Stimulated activated naive B cell treated with anti-CD40 and anti-IgM and Interleukin-4, amounts not matched to agents 10 μg/mL and 1 μg/mL and 100 μg/mL, for 72 hours (primary cell): ENCODE results near the gene ELAC1.
"Not testable (repeated sequence)": the region's sequence is repeated elsewhere in the genome, so short reads cannot be mapped to it uniquely, and the experiment has no call there.

Experiments
- ATAC-seq, 2 donors: fragments of 150-1000 bp; cut with Tn5 transposase; replicated peaks; 2 replicates each; pipeline ENCODE4 v1.10.0; 2021; ENCODE audit warnings: moderate library complexity in 1 of 2
- DNase-seq: peaks from one replicate; pipeline ENCODE4 v3.0.0; 2021
- H3K27ac Mint-ChIP-seq: one replicate; pipeline ENCODE4 v1.8.0; 2022; ENCODE audit warnings: mild to moderate bottlenecking, mixed read lengths
- H3K27me3 Mint-ChIP-seq, 2 donors: one replicate each; pipeline ENCODE4 v1.8.0; 2022; ENCODE audit warnings: mixed read lengths in 2 of 2
- H3K36me3 Mint-ChIP-seq, 2 donors: one replicate each; pipeline ENCODE4 v1.8.0; 2022; ENCODE audit warnings: mixed read lengths in 2 of 2, mild to moderate bottlenecking in 1 of 2
- H3K4me1 Mint-ChIP-seq, 2 donors: one replicate each; pipeline ENCODE4 v1.8.0; 2022; ENCODE audit warnings: mixed read lengths in 2 of 2, mild to moderate bottlenecking in 1 of 2
- H3K4me3 Mint-ChIP-seq, 2 donors: one replicate each; pipeline ENCODE4 v1.8.0; 2022; ENCODE audit warnings: mild to moderate bottlenecking in 2 of 2, mixed read lengths in 2 of 2, moderate library complexity in 1 of 2
- H3K9me3 Mint-ChIP-seq, 2 donors: one replicate each; pipeline ENCODE4 v1.8.0; 2022; ENCODE audit warnings: mixed read lengths in 2 of 2, mild to moderate bottlenecking in 1 of 2

The ELAC1 gene

DNA sequence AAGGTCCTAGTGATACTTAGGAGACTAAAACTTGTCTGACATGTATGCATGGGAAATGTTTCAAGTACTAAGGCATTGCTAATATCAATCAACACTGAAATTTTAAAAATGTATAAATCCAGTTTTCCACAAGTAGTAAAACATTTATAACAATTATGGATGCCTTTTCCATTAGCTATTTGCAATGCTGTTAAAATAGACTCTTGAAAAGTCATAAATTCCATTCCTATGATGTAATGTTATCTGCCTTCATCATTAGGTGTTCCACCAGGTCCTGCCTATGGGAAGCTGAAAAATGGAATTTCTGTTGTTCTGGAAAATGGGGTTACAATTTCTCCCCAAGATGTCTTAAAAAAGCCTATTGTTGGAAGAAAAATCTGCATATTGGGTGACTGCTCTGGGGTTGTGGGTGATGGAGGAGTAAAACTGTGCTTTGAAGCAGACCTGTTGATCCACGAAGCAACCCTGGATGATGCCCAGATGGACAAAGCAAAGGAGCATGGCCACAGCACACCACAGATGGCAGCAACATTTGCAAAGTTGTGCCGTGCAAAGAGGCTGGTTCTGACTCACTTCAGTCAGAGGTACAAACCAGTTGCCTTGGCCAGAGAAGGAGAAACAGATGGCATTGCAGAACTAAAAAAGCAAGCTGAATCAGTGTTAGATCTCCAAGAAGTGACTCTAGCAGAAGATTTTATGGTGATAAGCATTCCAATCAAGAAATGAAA lies 18.7 kb downstream of the ELAC1 start:
- peaks cover 0 to 3% of the 10 kb centered on the region in 2 donors for H3K4me1 Mint-ChIP-seq
- no peaks in the 10 kb centered on the region for H3K27me3 Mint-ChIP-seq
- DNase-seq (no peak), ATAC-seq (no peak)
- H3K9me3 Mint-ChIP-seq, result no peaks in the 10 kb centered on the region
- peaks cover 14 to 29% of the 10 kb centered on the region in 2 donors for H3K36me3 Mint-ChIP-seq
- H3K27ac Mint-ChIP-seq, result no peak overlapping the region
- H3K4me3 Mint-ChIP-seq, result no peak overlapping the region

DNA sequence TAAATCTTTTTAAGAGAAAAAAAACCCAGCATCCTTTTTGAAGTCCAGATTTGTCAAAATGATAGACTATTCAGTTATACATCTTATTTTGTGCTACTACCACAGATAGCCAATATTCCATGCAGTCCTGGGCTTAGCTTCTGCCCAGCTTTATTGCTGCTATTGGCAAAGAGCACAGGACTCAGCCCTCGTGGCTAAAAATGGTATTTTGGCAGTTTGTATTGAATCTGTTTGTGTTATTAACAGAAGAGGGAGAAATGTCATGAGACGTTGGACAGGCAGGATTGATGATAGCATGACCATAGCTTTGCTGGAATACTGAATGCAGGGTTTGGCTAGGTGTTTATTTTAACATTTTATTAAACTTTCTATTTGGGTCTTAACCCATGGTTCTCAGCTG lies 19.4 kb downstream of the ELAC1 start:
- DNase-seq (no peak), ATAC-seq (no peak)
- H3K4me1 Mint-ChIP-seq, result peaks cover 0 to 3% of the 10 kb centered on the region in 2 donors
- H3K27ac Mint-ChIP-seq, result no peak overlapping the region
- no peak overlapping the region for H3K4me3 Mint-ChIP-seq
- peaks cover 13 to 32% of the 10 kb centered on the region in 2 donors for H3K36me3 Mint-ChIP-seq
- no peaks in the 10 kb centered on the region for H3K9me3 Mint-ChIP-seq
- H3K27me3 Mint-ChIP-seq, result no peaks in the 10 kb centered on the region

GRCh38 chr18:50989711-50990110 lies 21.9 kb downstream of the ELAC1 start:
- Mint-ChIP-seq H3K4me3 (no peak overlapping the region), H3K9me3 (no peaks in the 10 kb centered on the region), H3K27ac (no peak overlapping the region), H3K36me3 (peaks cover 14 to 34% of the 10 kb centered on the region in 2 donors), H3K27me3 (no peaks in the 10 kb centered on the region), H3K4me1 (peaks cover 0 to 3% of the 10 kb centered on the region in 2 donors)
- DNase-seq (no peak), ATAC-seq (no peak)

DNA sequence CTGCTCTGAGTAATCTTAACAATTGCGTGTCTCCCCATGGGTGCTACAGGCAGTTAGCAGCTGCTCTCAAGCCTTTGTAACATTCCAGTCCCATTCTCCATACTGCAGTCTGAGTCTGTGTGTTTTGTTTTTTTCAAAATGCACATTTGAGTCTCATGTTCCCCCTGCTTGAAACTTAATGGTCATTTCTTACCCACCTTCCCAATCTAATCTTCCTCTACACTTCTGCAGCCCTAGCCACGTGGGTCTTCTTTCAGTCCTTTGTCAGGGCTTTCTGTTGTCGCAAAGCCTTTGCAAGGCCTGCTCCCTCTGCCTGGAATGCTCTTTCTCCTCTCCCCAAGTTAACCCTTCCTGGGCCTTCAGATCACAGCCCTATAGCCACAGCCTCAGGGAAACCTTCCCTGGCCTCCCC lies 24.5 kb downstream of the ELAC1 start:
- H3K4me3 Mint-ChIP-seq, result no peak overlapping the region
- no peaks in the 10 kb centered on the region for H3K27me3 Mint-ChIP-seq
- no peak overlapping the region for H3K27ac Mint-ChIP-seq
- no peak for ATAC-seq
- peaks cover 4 to 24% of the 10 kb centered on the region in 2 donors for H3K36me3 Mint-ChIP-seq
- H3K9me3 Mint-ChIP-seq, result peaks cover 2 to 4% of the 10 kb centered on the region in 2 donors
- DNase-seq, result no peak
- no peaks in the 10 kb centered on the region for H3K4me1 Mint-ChIP-seq

DNA sequence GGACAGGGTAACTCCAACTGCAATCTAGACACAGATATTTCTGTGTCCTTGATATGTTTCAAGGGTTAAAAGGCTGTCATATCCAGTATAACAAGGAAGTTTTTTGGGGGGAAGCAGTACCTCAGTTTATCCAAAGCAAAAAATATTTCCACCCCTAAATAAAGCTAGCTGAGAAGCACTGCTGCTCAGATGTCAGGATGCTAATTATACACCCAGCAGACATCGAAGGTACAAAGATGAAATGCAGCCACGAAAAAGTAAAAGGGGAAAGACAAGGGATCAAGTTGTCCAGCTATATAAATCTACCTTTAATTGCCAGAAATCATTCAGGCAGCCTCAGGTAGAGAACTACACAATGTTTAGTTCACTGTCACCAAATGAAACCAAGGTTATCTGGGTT lies 26.2 kb downstream of the ELAC1 start:
- H3K27ac Mint-ChIP-seq, result no peak overlapping the region
- no peaks in the 10 kb centered on the region for H3K4me1 Mint-ChIP-seq
- H3K27me3 Mint-ChIP-seq, result no peaks in the 10 kb centered on the region
- ATAC-seq, result no peak
- H3K9me3 Mint-ChIP-seq, result peaks cover 2 to 4% of the 10 kb centered on the region in 2 donors
- peaks cover 4 to 17% of the 10 kb centered on the region in 2 donors for H3K36me3 Mint-ChIP-seq
- H3K4me3 Mint-ChIP-seq, result no peak overlapping the region
- DNase-seq, result no peak

- H3K27ac Mint-ChIP-seq, H3K27me3 Mint-ChIP-seq, H3K4me1 Mint-ChIP-seq, H3K4me3 Mint-ChIP-seq, H3K9me3 Mint-ChIP-seq, ATAC-seq, DNase-seq: not testable (repeated sequence)
- peaks cover 20 to 24% of the 10 kb centered on the region in 2 donors for H3K36me3 Mint-ChIP-seq
Measured at GRCh38 chr18:51003174-51003573, 35.3 kb downstream of the ELAC1 start.

- no peak for ATAC-seq
- Mint-ChIP-seq H3K27me3 (no peaks in the 10 kb centered on the region), H3K36me3 (peaks cover 10% of the 10 kb centered on the region in 2 donors), H3K4me3 (no peak overlapping the region), H3K9me3 (peaks cover 4% of the 10 kb centered on the region in 2 donors), H3K27ac (no peak overlapping the region), H3K4me1 (peaks cover 4 to 5% of the 10 kb centered on the region in 2 donors)
- no peak for DNase-seq
Measured at GRCh38 chr18:51006061-51006818, 38.4 kb downstream of the ELAC1 start.

DNA sequence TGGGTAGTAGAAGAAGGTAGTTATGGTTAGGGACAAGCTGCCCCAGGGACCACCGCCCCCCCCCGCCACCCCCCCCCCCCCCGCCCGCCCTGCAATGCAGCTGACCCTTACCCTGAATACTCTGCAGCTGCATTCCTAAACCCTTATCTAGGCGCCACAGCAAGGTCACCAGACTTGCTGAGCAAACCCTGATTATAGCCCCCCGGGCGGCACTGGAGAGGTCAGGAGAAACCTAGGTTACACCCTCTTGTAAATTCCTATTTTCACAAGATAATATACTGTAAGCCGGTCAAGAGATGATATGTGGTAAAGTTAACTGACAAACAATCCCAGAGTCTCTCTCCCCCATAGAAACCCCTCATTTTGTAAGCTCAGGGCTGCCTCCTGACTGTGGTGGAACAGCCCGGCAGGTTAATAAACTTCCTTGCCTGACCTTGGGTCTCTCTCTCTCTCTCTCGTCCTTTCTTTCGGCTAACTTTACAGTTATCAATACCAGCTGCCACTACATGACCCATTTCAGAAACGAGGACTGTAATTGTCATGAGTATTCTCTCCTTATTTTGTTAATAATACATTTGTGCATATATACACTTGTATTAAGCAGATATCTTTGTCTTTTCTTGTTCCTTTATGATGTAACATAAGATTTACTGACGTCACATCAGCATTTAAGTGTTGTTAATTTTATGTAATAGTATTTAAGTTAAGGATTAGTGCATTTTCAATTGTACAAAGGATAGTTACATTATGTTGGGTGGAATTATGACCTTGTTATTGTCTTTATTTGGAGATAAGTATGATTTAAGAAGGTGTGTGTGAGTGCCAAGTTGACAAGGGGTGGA lies 39.3 kb downstream of the ELAC1 start:
- no peak overlapping the region for H3K27ac Mint-ChIP-seq
- H3K4me1 Mint-ChIP-seq, result peaks cover 4 to 5% of the 10 kb centered on the region in 2 donors

DNA sequence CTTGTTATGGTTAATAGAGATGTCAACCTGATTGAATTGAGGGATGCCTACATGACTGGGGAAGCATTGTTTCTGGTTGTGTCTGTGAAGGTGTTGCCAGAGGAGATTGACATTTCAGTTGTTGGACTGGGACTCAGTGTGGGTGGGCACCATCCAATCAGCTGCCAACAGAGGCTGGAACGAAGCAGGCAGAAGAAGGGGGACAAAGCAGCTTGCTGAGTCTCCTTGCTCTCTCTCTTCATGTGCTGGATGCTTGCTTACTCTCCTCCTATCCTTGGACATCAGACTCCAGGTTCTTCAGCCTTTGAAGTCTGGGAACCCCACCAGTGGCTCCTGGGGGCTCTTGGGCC lies 39.9 kb downstream of the ELAC1 start:
- Mint-ChIP-seq H3K27me3 (no peaks in the 10 kb centered on the region), H3K9me3 (no peaks in the 10 kb centered on the region), H3K4me3 (no peak overlapping the region), H3K27ac (no peak overlapping the region), H3K36me3 (peaks cover 0 to under 1% of the 10 kb centered on the region in 2 donors), H3K4me1 (peaks cover 4 to 5% of the 10 kb centered on the region in 2 donors)
- ATAC-seq (no peak), DNase-seq (no peak)

More for the DNA sequence above, 39.3 kb downstream of the ELAC1 start:
- no peaks in the 10 kb centered on the region for H3K9me3 Mint-ChIP-seq
- no peak for DNase-seq
- H3K36me3 Mint-ChIP-seq, result peaks cover under 1 to 3% of the 10 kb centered on the region in 2 donors
- no peak overlapping the region for H3K4me3 Mint-ChIP-seq
- no peaks in the 10 kb centered on the region for H3K27me3 Mint-ChIP-seq
- no peak for ATAC-seq

- H3K36me3 Mint-ChIP-seq, result peaks cover 3 to 4% of the 10 kb centered on the region in 2 donors
- ATAC-seq, result peak; percentile 33 to 54
- no peak overlapping the region for H3K27ac Mint-ChIP-seq
- peaks cover 4 to 5% of the 10 kb centered on the region in 2 donors for H3K4me1 Mint-ChIP-seq
- DNase-seq, result no peak
- H3K27me3 Mint-ChIP-seq, result no peaks in the 10 kb centered on the region
- no peak overlapping the region for H3K4me3 Mint-ChIP-seq
- H3K9me3 Mint-ChIP-seq, result no peaks in the 10 kb centered on the region
Measured at GRCh38 chr18:51009072-51009471, 41.2 kb downstream of the ELAC1 start.

- H3K9me3 Mint-ChIP-seq, result peaks cover 0 to 4% of the 10 kb centered on the region in 2 donors
Measured at GRCh38 chr18:51010218-51010617, 42.4 kb downstream of the ELAC1 start.

DNA sequence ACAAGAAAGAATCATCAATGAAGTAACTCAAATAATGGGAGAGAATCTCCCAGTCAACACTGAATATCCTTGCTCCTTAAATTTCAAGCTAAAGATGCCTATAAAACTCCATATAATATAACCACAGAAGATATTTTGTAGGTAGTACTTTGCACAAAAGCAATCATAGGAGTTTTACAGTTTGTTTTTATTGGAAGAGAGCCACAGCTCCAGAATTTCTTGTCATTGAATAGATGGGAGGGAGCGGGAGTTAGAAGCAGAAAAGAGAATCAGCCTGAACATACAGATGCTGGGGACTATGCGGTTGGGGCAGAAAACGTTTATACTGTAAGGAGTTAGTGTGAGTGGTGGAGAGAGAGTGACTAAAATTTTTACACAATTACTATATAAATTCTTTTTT lies 43.9 kb downstream of the ELAC1 start:
- Mint-ChIP-seq H3K4me1 (peaks cover 4 to 5% of the 10 kb centered on the region in 2 donors), H3K27me3 (no peaks in the 10 kb centered on the region), H3K27ac (no peak overlapping the region), H3K9me3 (peaks cover 0 to 4% of the 10 kb centered on the region in 2 donors), H3K36me3 (peaks cover 6 to 12% of the 10 kb centered on the region in 2 donors), H3K4me3 (no peak overlapping the region)
- DNase-seq (no peak), ATAC-seq (no peak)

More at GRCh38 chr18:51010218-51010617, 42.4 kb downstream of the ELAC1 start:
- Mint-ChIP-seq H3K4me3 (no peak overlapping the region), H3K4me1 (peaks cover 4 to 5% of the 10 kb centered on the region in 2 donors), H3K27me3 (no peaks in the 10 kb centered on the region), H3K27ac (no peak overlapping the region), H3K36me3 (peaks cover 4 to 6% of the 10 kb centered on the region in 2 donors)
- ATAC-seq, result no peak
- DNase-seq, result no peak

GRCh38 chr18:51012441-51012840 lies 44.6 kb downstream of the ELAC1 start:
- H3K27me3 Mint-ChIP-seq, result no peaks in the 10 kb centered on the region
- H3K4me3 Mint-ChIP-seq, result no peak overlapping the region
- ATAC-seq, result no peak
- H3K4me1 Mint-ChIP-seq, result peaks cover 4 to 5% of the 10 kb centered on the region in 2 donors
- no peak for DNase-seq
- peaks cover 6 to 13% of the 10 kb centered on the region in 2 donors for H3K36me3 Mint-ChIP-seq
- peaks cover 0 to 4% of the 10 kb centered on the region in 2 donors for H3K9me3 Mint-ChIP-seq
- no peak overlapping the region for H3K27ac Mint-ChIP-seq

DNA sequence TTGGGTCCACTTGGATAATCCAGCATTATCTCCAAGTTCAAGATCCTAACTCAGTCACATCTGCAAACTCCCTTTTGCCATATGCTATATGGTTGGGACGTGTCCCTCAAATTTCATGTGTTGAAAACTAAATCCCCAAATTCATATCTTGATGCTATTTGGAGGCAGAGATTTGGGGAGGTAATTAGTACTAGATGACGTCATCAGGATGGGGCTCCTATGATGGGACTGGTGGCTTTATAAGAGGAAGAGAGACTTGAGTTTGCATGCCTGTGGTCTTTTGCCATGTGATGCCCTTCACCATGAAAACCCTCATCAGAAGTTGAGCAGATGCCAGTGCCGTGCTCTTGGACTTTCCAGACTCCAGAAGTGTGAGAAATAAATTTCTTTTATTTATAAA lies 45.4 kb downstream of the ELAC1 start:
- Mint-ChIP-seq H3K36me3 (peaks cover 6 to 15% of the 10 kb centered on the region in 2 donors), H3K27ac (no peak overlapping the region), H3K9me3 (peaks cover 0 to 4% of the 10 kb centered on the region in 2 donors), H3K4me3 (no peak overlapping the region), H3K4me1 (peaks cover 4 to 5% of the 10 kb centered on the region in 2 donors), H3K27me3 (no peaks in the 10 kb centered on the region)
- ATAC-seq, result no peak
- DNase-seq, result no peak
